GM21526 (cell line): ENCODE results near the gene TNNT2.

Source experiments
- ATAC-seq: cut with Tn5 transposase; IDR thresholded peaks from one replicate; pipeline ENCODE4 v1.9.1; 2021; ENCODE audit warnings: moderate library complexity; ENCODE audit not compliant: unreplicated experiment, low FRiP score

TNNT2 gene

DNA sequence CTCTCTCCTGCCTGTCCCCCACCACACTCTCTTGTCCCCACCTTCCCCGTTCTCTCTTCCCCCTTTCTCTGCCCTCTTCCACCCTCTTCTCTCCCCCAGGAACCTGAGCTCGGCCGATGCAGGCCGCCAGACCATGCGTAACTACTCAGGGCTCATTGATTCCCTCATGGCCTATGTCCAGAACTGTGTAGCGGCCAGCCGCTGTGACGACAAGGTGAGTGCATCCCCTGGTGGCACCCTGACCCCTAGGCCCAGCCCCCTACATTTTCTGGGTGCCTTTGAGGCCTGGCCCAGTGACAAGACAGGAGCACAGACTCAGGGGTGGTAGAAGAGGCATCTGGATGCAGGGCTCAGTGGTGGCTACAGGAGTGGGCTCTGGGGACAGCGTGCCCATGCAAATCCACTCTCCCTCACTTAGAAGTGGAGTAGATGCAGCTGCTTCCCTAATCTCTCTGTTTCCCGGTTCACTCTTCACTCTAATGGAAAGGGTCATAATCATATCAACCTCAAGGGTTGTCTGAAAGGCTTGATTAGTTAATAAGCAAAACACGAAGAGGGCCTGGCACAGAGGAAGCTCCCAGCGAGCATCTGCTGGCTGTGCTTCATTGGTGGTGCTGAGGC is 57.2 kb downstream of the TNNT2 start:
- no peak for ATAC-seq

DNA sequence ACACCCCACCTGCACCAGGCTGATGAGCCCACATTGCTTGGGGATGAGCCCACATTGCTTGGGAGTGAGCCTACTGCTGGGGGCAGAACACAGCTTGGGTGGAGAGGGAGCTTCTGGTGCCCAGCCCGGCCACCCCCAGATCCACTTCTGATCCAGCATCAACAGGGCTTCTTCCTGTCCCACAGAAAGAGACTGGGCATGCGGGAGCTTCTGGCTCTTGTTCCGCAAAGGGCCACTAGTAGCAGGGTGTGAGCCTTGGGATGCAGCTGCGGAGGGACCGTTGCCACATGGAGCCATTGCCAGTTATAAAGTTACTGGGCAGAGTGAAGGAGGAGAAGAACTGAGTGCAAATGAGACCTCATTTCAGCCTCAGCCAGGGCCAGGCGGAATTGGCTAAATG is 57.8 kb downstream of the TNNT2 start:
- no peak for ATAC-seq

DNA sequence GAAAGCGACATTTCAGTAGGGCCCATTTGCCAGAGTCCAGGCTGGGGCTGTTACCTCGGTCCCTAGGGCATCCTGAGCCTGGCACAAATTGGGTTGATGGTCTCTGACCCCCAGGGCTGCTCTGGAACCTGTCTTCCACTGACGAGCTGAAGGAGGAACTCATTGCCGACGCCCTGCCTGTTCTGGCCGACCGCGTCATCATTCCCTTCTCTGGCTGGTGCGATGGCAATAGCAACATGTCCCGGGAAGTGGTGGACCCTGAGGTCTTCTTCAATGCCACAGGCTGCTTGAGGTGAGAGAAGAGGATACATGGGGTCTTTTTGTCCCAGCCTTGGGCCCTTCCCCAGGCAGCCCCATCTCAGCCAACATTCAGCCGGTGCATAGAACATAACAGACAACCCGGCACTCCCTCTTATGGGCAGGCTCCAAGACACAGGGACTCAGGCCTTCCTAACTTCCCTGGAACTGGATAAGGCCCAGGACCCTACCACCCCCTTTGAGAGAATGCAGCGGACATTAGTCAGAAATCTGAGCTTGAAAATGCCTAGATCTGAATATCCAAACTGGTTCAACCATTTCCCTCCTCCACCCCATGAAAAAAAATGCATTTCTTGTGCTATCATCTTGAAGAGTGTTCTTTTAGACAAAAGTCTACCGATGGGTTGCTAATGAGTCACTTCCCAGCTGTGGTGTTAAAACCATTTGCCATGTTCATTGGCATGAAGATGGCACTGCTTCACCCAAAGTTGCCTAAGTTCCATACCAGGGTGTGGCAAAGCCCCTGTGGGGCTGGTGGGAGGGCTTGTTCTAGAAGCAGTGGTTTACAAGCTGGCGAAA is 58.8 kb downstream of the TNNT2 start:
- no peak for ATAC-seq

DNA sequence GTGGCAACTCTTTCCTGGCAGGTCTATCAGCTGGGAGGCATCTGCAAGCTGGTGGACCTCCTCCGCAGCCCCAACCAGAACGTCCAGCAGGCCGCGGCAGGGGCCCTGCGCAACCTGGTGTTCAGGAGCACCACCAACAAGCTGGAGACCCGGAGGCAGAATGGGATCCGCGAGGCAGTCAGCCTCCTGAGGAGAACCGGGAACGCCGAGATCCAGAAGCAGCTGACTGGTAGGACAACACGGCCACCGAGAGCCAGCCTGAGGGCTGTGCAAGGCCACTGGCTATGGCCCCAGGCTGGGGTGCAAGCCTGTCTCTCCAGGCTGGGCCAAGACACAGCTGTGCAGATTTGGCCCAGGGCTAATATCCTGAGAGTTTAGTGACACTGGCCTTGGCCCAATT is 59.9 kb downstream of the TNNT2 start:
- no peak for ATAC-seq

DNA sequence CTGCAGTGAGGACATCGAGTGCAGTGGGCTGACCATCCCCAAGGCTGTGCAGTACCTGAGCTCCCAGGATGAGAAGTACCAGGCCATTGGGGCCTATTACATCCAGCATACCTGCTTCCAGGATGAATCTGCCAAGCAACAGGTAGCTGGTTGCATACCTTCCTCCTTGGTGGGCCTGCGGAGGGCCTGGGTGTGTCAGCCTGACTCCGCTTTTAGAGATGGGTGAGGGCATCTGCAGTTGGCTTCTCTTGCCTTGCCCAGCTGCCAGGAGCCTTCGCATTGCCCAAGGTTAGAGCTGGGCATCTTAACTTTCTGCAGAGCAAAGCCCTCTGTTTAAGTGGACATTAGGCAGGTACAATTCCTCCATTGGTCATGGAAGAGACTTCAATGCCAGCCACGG is 60.9 kb downstream of the TNNT2 start:
- ATAC-seq, result no peak

DNA sequence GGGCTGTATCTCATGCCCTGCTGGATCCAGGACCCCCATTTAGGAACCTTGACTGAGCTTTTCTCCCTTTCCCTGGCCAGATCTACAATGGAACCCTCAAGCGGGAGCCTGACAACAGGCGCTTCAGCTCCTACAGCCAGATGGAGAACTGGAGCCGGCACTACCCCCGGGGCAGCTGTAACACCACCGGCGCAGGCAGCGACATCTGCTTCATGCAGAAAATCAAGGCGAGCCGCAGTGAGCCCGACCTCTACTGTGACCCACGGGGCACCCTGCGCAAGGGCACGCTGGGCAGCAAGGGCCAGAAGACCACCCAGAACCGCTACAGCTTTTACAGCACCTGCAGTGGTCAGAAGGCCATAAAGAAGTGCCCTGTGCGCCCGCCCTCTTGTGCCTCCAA is 64.4 kb downstream of the TNNT2 start:
- no peak for ATAC-seq

DNA sequence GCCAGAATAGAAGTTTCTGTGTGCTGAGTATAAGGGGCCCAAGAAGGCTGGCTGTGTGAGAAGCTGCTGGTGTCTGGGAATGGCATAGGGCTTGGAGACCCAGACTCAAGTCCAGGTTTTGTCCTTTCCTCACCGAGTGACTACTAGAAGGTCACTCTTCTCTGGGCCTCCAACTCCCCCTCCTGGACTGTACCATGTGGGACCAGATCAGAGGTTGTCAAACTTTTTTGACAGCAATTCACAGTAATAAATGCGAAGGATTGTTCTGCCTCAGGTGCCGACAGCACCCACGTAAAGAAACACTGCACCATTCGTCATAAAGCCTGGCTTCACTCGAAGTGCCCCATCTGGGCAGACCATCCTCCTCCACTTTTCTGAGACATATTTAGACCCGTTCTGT is 65.2 kb downstream of the TNNT2 start:
- ATAC-seq, result no peak

DNA sequence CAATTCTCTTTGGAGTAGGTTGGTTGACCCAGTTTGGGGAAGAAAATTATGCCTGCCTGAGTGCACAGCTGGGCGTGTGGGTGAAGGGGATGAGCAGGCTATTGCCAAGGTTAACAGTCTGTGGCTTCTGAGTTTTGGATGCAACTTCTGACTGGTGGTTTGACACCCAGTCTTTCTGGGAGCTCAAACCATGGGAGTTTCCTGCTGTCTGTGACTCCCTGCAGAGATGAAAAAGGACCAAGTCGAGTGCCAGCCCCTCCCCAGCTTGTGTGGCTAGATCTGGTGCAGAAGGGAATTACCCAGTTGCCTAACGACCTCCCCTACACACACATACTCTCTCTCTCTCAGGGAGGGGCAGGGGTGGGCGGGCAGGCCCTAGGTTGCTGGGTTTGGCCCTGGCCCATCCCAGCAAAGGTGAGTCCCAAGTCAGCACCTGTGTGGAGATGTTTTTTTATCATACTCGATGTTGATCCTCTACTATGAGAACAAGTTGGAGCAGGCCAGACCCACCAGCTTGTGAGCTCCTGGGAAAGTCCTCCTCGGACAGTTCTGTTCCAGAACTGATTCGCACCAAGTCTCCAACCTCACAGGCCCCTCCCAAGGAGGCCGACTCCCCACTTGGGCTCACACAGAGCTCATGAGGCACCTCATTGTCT is 66.0 kb downstream of the TNNT2 start:
- no peak for ATAC-seq

DNA sequence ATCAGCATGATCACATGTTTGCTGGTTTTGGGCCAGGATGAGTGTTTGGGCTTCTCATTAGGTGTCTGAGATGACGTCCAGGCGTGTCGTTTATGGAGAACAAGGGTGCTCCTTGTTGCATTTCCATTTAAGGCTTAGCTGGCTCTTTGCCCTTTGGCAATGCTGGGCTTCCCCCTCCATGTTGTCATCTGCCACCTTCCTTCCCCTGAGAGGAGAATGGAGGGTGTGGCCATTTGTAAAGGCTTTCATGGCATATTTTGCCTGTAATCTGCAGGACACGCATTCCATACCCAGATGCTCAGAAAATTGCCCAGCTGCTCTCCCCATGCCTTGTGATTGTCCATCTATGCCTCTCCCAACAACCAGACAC is 66.5 kb downstream of the TNNT2 start:
- no peak for ATAC-seq

DNA sequence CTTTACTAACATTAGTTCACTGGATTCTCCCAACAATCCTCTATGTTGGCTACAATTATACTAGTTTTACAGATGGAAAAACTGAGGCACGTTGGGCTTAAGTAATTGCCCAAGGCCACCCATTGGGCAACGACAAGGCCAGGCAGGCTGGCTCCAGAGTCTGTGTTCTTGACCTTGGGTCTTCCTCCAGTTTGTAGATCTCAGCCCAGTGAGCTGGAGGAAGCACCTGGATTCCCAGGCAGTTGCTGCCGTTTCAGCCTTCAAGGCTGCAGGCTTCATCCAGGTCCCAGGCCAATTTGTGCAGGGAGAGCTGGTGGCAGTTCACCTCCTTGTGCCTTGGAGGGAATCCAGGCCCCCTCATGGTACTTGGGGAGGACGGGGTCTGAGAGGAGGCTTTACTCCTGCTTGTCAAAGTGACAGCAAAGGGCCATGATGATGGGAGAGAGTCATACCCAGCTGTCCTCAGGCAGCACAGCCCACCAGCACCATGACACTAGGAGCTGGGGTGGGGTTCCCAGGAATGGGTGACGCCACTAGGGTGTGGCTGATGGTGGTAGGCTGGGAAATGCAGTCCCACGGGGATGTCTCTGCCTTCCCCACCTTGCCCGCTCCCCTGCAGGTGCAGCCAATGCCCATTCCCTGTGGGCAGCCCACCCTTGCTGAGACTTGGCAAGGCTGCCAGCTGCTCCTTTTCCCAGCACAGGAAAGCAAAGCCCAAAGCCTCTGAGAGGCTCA is 67.1 kb downstream of the TNNT2 start:
- ATAC-seq, result no peak

DNA sequence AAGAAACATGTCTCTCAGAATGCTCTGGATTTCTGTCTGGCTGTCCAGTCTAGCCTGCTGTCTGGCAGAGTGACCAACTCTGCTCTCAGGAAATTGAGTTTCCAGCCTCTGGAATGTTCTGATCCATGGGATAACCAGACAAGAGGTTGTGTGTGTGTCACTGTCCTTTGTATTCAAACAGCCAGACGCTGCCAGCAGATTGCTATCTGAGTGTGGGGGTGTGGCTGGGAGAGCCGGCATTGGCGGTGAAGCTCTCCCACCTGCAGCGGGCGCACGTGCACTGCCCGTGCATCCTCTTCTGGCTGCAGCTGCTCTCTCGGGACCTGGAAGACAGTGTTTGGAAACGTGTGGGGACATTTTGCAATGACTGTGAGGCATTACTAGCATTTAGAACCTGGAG is 68.1 kb downstream of the TNNT2 start:
- no peak for ATAC-seq
